ENCODE data around the gene HOXB3.

GRCh38 chr17:48528153-48528935 is 61.7 kb downstream of the HOXB3 start:
- TF ChIP-seq POLR2A (IDR thresholded peaks at IDR 0.05; ENCODE audit: low read length) (no peak), GATA1 (IDR thresholded peaks at IDR 0.05; ENCODE audit: low read depth, low read length) (no peak)
